BJ (cell line): ENCODE measurements around the gene CHM. TPM values are rescaled to one million over a fixed set of nuclear protein-coding genes. Genes with fewer than 3 reads are reported as not detected.

Source experiments
- CTCF ChIA-PET: fragments of 350-600 bp; formaldehyde crosslinking; extraction: SDS; loops from one replicate; lab custom pipeline; 2021; ENCODE audit warnings: antibody characterized with exemption, inconsistent platforms; lab: Yijun Ruan, JAX
- POLR2A ChIA-PET: fragments of 300-600 bp; sonication (Branson Sonifier 250); formaldehyde crosslinking; extraction: SDS; loops from one replicate; lab custom pipeline; 2021; ENCODE audit warnings: antibody characterized with exemption; lab: Charles Lee
- DNase-seq: peaks from one replicate; pipeline ENCODE4 v3.0.0-alpha.2; 2011; ENCODE audit warnings: low read depth
- H3K27me3 ChIP-seq: 2 replicates; pipeline ENCODE4 v1.6.0; 2011; ENCODE audit warnings: low read length; ENCODE audit not compliant: control insufficient read depth, insufficient read depth
- H3K36me3 ChIP-seq: 2 replicates; pipeline ENCODE4 v1.5.1; 2011; ENCODE audit warnings: low read length; ENCODE audit not compliant: control insufficient read depth, insufficient read depth
- H3K4me3 ChIP-seq: 2 replicates; pipeline ENCODE4 v1.5.1; 2011; ENCODE audit warnings: low read depth, mild to moderate bottlenecking, control low read depth, low read length
- polyA plus RNA-seq: library from polyadenylated mRNA; depleted of rRNA; stranded (reverse); fragments of >200 nt; gene quantifications from 2 replicates; pipeline ENCODE4 v1.2.3, GENCODE V29; 2011
- TF ChIP-seq, protein P1 (sequence below): IDR thresholded peaks from 2 replicates; pipeline ENCODE4 v1.5.1; 2011; ENCODE audit warnings: low read depth, mild to moderate bottlenecking, control low read depth, inconsistent platforms, low read length, moderate library complexity; ENCODE audit not compliant: insufficient read depth

The CHM gene
- polyA plus RNA-seq, 1 experiment: 8.2 TPM

DNA sequence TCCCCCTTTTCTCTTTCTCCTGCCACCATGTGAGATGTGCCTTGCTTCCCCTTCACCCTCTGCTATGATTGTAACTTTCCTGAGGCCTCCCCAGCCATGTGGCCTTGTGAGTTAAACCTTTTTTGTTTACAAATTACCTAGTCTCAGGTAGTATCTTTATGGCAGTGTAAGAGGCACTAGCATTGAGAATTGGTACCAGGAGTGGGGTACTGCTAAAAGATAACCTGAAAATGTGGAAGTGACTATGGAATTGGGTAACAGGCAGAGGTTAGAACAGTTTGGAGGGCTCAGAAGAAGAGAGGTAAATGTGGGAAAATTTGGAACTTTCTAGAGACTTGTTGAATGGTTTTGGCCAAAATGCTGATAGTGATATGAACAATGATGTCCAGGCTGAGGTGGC is 182.0 kb downstream of the CHM start:
- H3K4me3 ChIP-seq: no peak overlapping the region
- DNase-seq: no peak
- POLR2A ChIA-PET: no interaction called here
- TF ChIP-seq, protein P1, sequence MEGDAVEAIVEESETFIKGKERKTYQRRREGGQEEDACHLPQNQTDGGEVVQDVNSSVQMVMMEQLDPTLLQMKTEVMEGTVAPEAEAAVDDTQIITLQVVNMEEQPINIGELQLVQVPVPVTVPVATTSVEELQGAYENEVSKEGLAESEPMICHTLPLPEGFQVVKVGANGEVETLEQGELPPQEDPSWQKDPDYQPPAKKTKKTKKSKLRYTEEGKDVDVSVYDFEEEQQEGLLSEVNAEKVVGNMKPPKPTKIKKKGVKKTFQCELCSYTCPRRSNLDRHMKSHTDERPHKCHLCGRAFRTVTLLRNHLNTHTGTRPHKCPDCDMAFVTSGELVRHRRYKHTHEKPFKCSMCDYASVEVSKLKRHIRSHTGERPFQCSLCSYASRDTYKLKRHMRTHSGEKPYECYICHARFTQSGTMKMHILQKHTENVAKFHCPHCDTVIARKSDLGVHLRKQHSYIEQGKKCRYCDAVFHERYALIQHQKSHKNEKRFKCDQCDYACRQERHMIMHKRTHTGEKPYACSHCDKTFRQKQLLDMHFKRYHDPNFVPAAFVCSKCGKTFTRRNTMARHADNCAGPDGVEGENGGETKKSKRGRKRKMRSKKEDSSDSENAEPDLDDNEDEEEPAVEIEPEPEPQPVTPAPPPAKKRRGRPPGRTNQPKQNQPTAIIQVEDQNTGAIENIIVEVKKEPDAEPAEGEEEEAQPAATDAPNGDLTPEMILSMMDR: no peak
- no peaks in the 10 kb centered on the region for H3K27me3 ChIP-seq
- no peaks in the 10 kb centered on the region for H3K36me3 ChIP-seq
- CTCF ChIA-PET: no interaction called here

DNA sequence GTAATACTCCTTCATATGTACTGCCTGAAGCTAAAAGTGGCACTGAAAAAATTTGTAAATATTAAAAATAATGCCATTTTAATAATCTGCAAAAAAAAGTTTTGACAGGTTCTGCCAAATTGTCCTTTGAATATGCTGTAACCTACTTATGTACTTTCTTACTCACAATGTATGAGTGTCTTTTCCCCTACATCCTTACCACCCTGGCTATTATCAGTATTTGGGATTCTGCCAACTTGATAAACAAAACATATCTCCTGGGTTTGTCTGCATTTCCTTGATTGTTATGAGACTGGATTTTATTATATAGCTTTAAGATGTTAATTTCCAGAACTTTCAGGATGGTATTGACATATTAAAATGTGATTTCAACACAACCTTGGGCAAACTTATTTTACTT is 187.9 kb downstream of the CHM start:
- CTCF ChIA-PET: no interaction called here
- no peak for DNase-seq
- POLR2A ChIA-PET: interaction anchor here (0.6 kb wide), 1 partner anchor 8 kb away, joined by 3 read pairs; no protein-coding TSS in a partner anchor
- H3K27me3 ChIP-seq: no peaks in the 10 kb centered on the region
- H3K36me3 ChIP-seq: no peaks in the 10 kb centered on the region
- no peak overlapping the region for H3K4me3 ChIP-seq
- TF ChIP-seq, protein P1: no peak

DNA sequence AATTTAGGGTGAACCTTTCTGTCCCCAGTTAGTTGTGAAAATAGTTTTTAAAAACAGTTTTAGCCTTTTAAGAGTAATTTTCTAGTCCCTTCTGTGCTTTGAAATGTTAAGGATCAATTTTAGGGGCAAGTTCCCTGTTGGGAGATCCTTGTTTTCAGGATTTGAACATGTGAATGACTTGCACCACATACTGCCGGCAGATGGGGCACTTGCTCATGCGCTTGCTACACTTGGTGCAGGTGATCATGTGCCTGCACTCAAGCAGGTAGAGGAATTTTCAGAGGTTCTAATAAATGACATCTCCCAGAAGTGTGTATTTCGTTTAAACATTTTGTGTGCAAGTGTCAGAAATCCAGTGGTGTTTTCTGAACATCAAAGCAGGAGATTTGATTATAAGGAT is 195.9 kb downstream of the CHM start:
- Histone ChIP-seq H3K36me3 (no peaks in the 10 kb centered on the region), H3K4me3 (no peak overlapping the region), H3K27me3 (no peaks in the 10 kb centered on the region)
- TF ChIP-seq, protein P1: peak; percentile 35; the same call in 1 of the 2 replicates
- no peak for DNase-seq
- ChIA-PET POLR2A (no interaction called here), CTCF (interaction anchor here (0.7 kb wide), 1 partner anchor 215 kb away, joined by 3 read pairs; no protein-coding TSS in a partner anchor)

DNA sequence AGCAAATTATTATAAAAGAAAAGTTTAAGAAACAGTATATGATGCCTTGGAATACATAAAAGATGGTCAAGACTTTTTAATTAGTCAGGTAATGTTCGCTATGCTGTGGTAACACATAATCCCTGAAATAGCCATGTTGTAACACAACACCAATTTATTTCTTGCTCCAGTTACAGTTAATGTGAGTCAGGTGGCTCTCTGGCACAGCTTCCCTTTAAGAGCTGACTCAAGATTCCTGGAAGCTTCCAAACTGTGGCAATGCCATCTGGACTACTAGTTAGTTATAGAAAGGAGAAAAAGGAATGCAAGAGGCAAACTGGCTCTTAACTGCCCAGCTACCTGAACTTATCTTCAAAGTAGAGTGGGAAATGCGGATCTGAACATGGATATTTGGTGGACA is 210.5 kb downstream of the CHM start:
- H3K4me3 ChIP-seq: no peak overlapping the region
- no peaks in the 10 kb centered on the region for H3K27me3 ChIP-seq
- TF ChIP-seq, protein P1: no peak
- no peaks in the 10 kb centered on the region for H3K36me3 ChIP-seq
- ChIA-PET CTCF (no interaction called here), POLR2A (no interaction called here)
- no peak for DNase-seq

DNA sequence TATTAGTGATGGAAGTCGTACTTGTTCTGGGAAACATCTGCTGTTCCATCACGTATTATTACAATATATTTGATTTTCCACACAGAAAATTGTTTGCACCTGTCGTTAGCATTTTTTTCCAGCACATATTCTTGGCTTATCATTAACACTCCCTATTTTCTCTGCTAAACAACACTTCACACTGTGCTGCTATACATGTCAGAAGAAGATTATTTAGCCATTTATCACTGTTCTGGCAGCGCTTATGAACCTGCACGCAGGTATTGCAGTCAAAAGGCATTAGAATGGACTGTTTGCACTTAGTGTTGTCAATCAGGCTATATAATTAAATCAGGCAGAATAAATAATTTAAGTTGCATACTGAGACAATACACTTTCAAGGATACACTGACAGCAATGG is 218.6 kb downstream of the CHM start:
- no peak overlapping the region for H3K4me3 ChIP-seq
- no peaks in the 10 kb centered on the region for H3K27me3 ChIP-seq
- TF ChIP-seq, protein P1: no peak
- ChIA-PET CTCF (no interaction called here), POLR2A (no interaction called here)
- DNase-seq: no peak
- H3K36me3 ChIP-seq: no peaks in the 10 kb centered on the region
